BJ (cell line): ENCODE data around the gene THNSL1. TPM values are rescaled to one million over a fixed set of nuclear protein-coding genes. Genes with fewer than 3 reads are reported as not detected.

Experiments used
- CTCF ChIA-PET: fragments of 350-600 bp; formaldehyde crosslinking; extraction: SDS; loops from one replicate; lab custom pipeline; 2021; ENCODE audit warnings: antibody characterized with exemption, inconsistent platforms; lab: Yijun Ruan, JAX
- POLR2A ChIA-PET: fragments of 300-600 bp; sonication (Branson Sonifier 250); formaldehyde crosslinking; extraction: SDS; loops from one replicate; lab custom pipeline; 2021; ENCODE audit warnings: antibody characterized with exemption; lab: Charles Lee
- DNase-seq: peaks from one replicate; pipeline ENCODE4 v3.0.0-alpha.2; 2011; ENCODE audit warnings: low read depth
- H3K27me3 ChIP-seq: 2 replicates; pipeline ENCODE4 v1.6.0; 2011; ENCODE audit warnings: low read length; ENCODE audit not compliant: control insufficient read depth, insufficient read depth
- H3K36me3 ChIP-seq: 2 replicates; pipeline ENCODE4 v1.5.1; 2011; ENCODE audit warnings: low read length; ENCODE audit not compliant: control insufficient read depth, insufficient read depth
- H3K4me3 ChIP-seq: 2 replicates; pipeline ENCODE4 v1.5.1; 2011; ENCODE audit warnings: low read depth, mild to moderate bottlenecking, control low read depth, low read length
- CTCF ChIP-seq: IDR thresholded peaks from 2 replicates; pipeline ENCODE4 v1.5.1; 2011; ENCODE audit warnings: low read depth, mild to moderate bottlenecking, control low read depth, inconsistent platforms, low read length, moderate library complexity; ENCODE audit not compliant: insufficient read depth
- polyA plus RNA-seq: library from polyadenylated mRNA; depleted of rRNA; stranded (reverse); fragments of >200 nt; gene quantifications from 2 replicates; pipeline ENCODE4 v1.2.3, GENCODE V29; 2011; rRNA removed

The THNSL1 gene
- polyA plus RNA-seq, 1 experiment = 0.78 TPM

- ChIA-PET POLR2A (no interaction called here), CTCF (interaction anchor here (0.6 kb wide), 1 partner anchor 12 kb away, joined by 3 read pairs; no protein-coding TSS in a partner anchor)
- no peak for TF ChIP-seq CTCF
- H3K27me3 ChIP-seq = no peaks in the 10 kb centered on the region
- no peaks in the 10 kb centered on the region for H3K36me3 ChIP-seq
- DNase-seq = no peak
- no peak overlapping the region for H3K4me3 ChIP-seq
These were observed 56.4 kb downstream of the THNSL1 start for GRCh38 chr10:25072786-25073185.

- DNase-seq = no peak
- no peak overlapping the region for H3K4me3 ChIP-seq
- ChIA-PET CTCF (interaction anchor here (1.1 to 6.4 kb wide), 2 partner anchors 9 to 127 kb away, joined by 3 to 40 read pairs; no protein-coding TSS in a partner anchor), POLR2A (no interaction called here)
- H3K36me3 ChIP-seq = no peaks in the 10 kb centered on the region
- TF ChIP-seq CTCF = no peak
- no peaks in the 10 kb centered on the region for H3K27me3 ChIP-seq
These were observed 59.4 kb downstream of the THNSL1 start for GRCh38 chr10:25075825-25076224.

Other genes with a start within 250 kb of the THNSL1 start
- gene PRTFDC1, start 64.0 kb upstream of the THNSL1 start, polyA plus RNA-seq = 8.1 and 18.6 TPM in 2 replicates
- 0.06 TPM in 1 of 2 replicates, not detected in the other for gene ENKUR, start 454 bp upstream of the THNSL1 start, polyA plus RNA-seq
- 0.01 TPM in 1 of 2 replicates, not detected in the other for gene GPR158, start 158.4 kb downstream of the THNSL1 start, polyA plus RNA-seq